HAP-1 (cell line): ENCODE measurements around the gene ANKS1A.
"Not testable (repeated sequence)": the region's sequence is repeated elsewhere in the genome, so short reads cannot be mapped to it uniquely, and the experiment has no call there.

ENCODE experiments used
- DNase-seq, 2 experiments: peaks; one replicate each; pipeline ENCODE4 v3.0.0-alpha.2; 2016 to 2020; ENCODE audit warnings: low spot score in 2 of 2
- H3K27me3 ChIP-seq: fragments of 250-450 bp; sonication (Bioruptor Pico); 2 replicates; pipeline ENCODE4 v1.5.1; 2020; ENCODE audit warnings: low read depth, mild to moderate bottlenecking, moderate library complexity
- H3K36me3 ChIP-seq: fragments of 250-450 bp; sonication (Bioruptor Pico); replicated peaks from 2 replicates; pipeline ENCODE4 v1.5.1; 2020; ENCODE audit warnings: mild to moderate bottlenecking
- H3K4me1 ChIP-seq: fragments of 250-450 bp; sonication (Bioruptor Pico); 2 replicates; pipeline ENCODE4 v1.5.1; 2020; ENCODE audit warnings: mild to moderate bottlenecking
- H3K4me3 ChIP-seq: fragments of 250-450 bp; sonication (Bioruptor Pico); 2 replicates; pipeline ENCODE4 v1.5.1; 2020; ENCODE audit warnings: mild to moderate bottlenecking, moderate library complexity
- H3K9me3 ChIP-seq: fragments of 250-450 bp; sonication (Bioruptor Pico); 2 replicates; pipeline ENCODE4 v1.5.1; 2020; ENCODE audit warnings: mild to moderate bottlenecking, moderate library complexity
- in situ Hi-C: fragments of 300-500 bp; cut with MboI; formaldehyde crosslinking; loops from 3 replicates; pipeline ENCODE4 v1.14.3; 2020; ENCODE audit warnings: low sequenced_read_pairs, inconsistent platforms, mixed read lengths

The ANKS1A gene

GRCh38 chr6:35093118-35093445, 204.0 kb downstream of the ANKS1A start:
- DNase-seq, result no peak
- no peak overlapping the region for H3K4me3 ChIP-seq
- H3K27me3 ChIP-seq, result no peaks in the 10 kb centered on the region
- H3K4me1 ChIP-seq, result peaks cover 46% of the 10 kb centered on the region
- H3K9me3 ChIP-seq, result no peaks in the 10 kb centered on the region
- in situ Hi-C loops, result no loop called here
- H3K36me3 ChIP-seq, result peaks cover 12% of the 10 kb centered on the region

GRCh38 chr6:35093783-35094182, 204.7 kb downstream of the ANKS1A start:
- peaks cover 9% of the 10 kb centered on the region for H3K36me3 ChIP-seq
- DNase-seq, result no peak
- H3K4me1 ChIP-seq, result peaks cover 49% of the 10 kb centered on the region
- in situ Hi-C loops, result no loop called here
- H3K9me3 ChIP-seq, result no peaks in the 10 kb centered on the region
- no peaks in the 10 kb centered on the region for H3K27me3 ChIP-seq
- H3K4me3 ChIP-seq, result no peak overlapping the region

- Histone ChIP-seq H3K4me3 (no peak overlapping the region), H3K9me3 (no peaks in the 10 kb centered on the region), H3K36me3 (peaks cover 5% of the 10 kb centered on the region; the same call in 1 of the 2 replicates), H3K4me1 (peaks cover 49% of the 10 kb centered on the region), H3K27me3 (no peaks in the 10 kb centered on the region)
- DNase-seq, result no peak
- in situ Hi-C loops, result no loop called here
These were observed 205.1 kb downstream of the ANKS1A start for GRCh38 chr6:35094183-35094582.

- Histone ChIP-seq H3K4me1 (peaks cover 49% of the 10 kb centered on the region), H3K27me3 (no peaks in the 10 kb centered on the region), H3K9me3 (no peaks in the 10 kb centered on the region), H3K4me3 (no peak overlapping the region), H3K36me3 (no peaks in the 10 kb centered on the region)
- in situ Hi-C loops, result no loop called here
- peak; percentile 77 to 98 for DNase-seq
These were observed 207.2 kb downstream of the ANKS1A start for GRCh38 chr6:35096129-35096862.

- Histone ChIP-seq H3K9me3 (no peaks in the 10 kb centered on the region), H3K36me3 (no peaks in the 10 kb centered on the region), H3K27me3 (no peaks in the 10 kb centered on the region), H3K4me3 (no peak overlapping the region), H3K4me1 (peaks cover 48% of the 10 kb centered on the region)
- in situ Hi-C loops, result no loop called here
- DNase-seq, result no peak
These were observed 210.1 kb downstream of the ANKS1A start for GRCh38 chr6:35099116-35099515.

- H3K4me1 ChIP-seq, result peaks cover 12% of the 10 kb centered on the region
- H3K4me3 ChIP-seq, result no peak overlapping the region
- peaks cover 8% of the 10 kb centered on the region for H3K9me3 ChIP-seq
- no peaks in the 10 kb centered on the region for H3K36me3 ChIP-seq
- DNase-seq, result no peak
- in situ Hi-C loops, result no loop called here
- H3K27me3 ChIP-seq, result no peaks in the 10 kb centered on the region
These were observed 216.0 kb downstream of the ANKS1A start for GRCh38 chr6:35105078-35105477.

GRCh38 chr6:35106061-35106460, 217.0 kb downstream of the ANKS1A start:
- H3K4me3 ChIP-seq, DNase-seq, H3K9me3 ChIP-seq, H3K27me3 ChIP-seq, in situ Hi-C loops, H3K36me3 ChIP-seq: not testable (repeated sequence)
- peaks cover 12% of the 10 kb centered on the region for H3K4me1 ChIP-seq

- peaks cover 11% of the 10 kb centered on the region for H3K9me3 ChIP-seq
- DNase-seq, H3K36me3 ChIP-seq, H3K27me3 ChIP-seq, H3K4me3 ChIP-seq, in situ Hi-C loops: not testable (repeated sequence)
- H3K4me1 ChIP-seq, result peaks cover 12% of the 10 kb centered on the region
These were observed 218.2 kb downstream of the ANKS1A start for GRCh38 chr6:35107208-35107607.

- in situ Hi-C loops, H3K4me3 ChIP-seq, H3K27me3 ChIP-seq, H3K36me3 ChIP-seq, H3K4me1 ChIP-seq, DNase-seq: not testable (repeated sequence)
- peaks cover 14% of the 10 kb centered on the region for H3K9me3 ChIP-seq
These were observed 218.7 kb downstream of the ANKS1A start for GRCh38 chr6:35107761-35108160.

- in situ Hi-C loops, result no loop called here
- Histone ChIP-seq H3K4me3 (no peak overlapping the region), H3K27me3 (no peaks in the 10 kb centered on the region), H3K9me3 (peaks cover 14% of the 10 kb centered on the region), H3K4me1 (no peaks in the 10 kb centered on the region; the same call in 1 of the 2 replicates), H3K36me3 (no peaks in the 10 kb centered on the region)
- DNase-seq, result no peak
These were observed 219.3 kb downstream of the ANKS1A start for GRCh38 chr6:35108309-35108885.

GRCh38 chr6:35120746-35121145, 231.7 kb downstream of the ANKS1A start:
- DNase-seq, result no peak
- in situ Hi-C loops, result no loop called here
- H3K4me3 ChIP-seq, result no peak overlapping the region
- no peaks in the 10 kb centered on the region for H3K9me3 ChIP-seq
- no peaks in the 10 kb centered on the region for H3K36me3 ChIP-seq
- H3K27me3 ChIP-seq, result no peaks in the 10 kb centered on the region
- no peaks in the 10 kb centered on the region for H3K4me1 ChIP-seq

GRCh38 chr6:35124356-35124755, 235.3 kb downstream of the ANKS1A start:
- Histone ChIP-seq H3K4me3 (no peak overlapping the region), H3K27me3 (no peaks in the 10 kb centered on the region), H3K4me1 (no peaks in the 10 kb centered on the region), H3K36me3 (no peaks in the 10 kb centered on the region), H3K9me3 (no peaks in the 10 kb centered on the region)
- DNase-seq, result no peak
- in situ Hi-C loops, result no loop called here

- in situ Hi-C loops, result no loop called here
- H3K4me1 ChIP-seq, result no peaks in the 10 kb centered on the region
- no peak overlapping the region for H3K4me3 ChIP-seq
- DNase-seq, result no peak
- no peaks in the 10 kb centered on the region for H3K36me3 ChIP-seq
- H3K9me3 ChIP-seq, result no peaks in the 10 kb centered on the region
- no peaks in the 10 kb centered on the region for H3K27me3 ChIP-seq
These were observed 239.0 kb downstream of the ANKS1A start for GRCh38 chr6:35128042-35128441.

GRCh38 chr6:35128496-35128895, 239.4 kb downstream of the ANKS1A start:
- Histone ChIP-seq H3K9me3 (no peaks in the 10 kb centered on the region), H3K4me1 (no peaks in the 10 kb centered on the region), H3K27me3 (no peaks in the 10 kb centered on the region), H3K36me3 (no peaks in the 10 kb centered on the region), H3K4me3 (no peak overlapping the region)
- DNase-seq, result no peak
- in situ Hi-C loops, result no loop called here

- H3K36me3 ChIP-seq, result no peaks in the 10 kb centered on the region
- H3K4me1 ChIP-seq, result peaks cover 12% of the 10 kb centered on the region
- no peaks in the 10 kb centered on the region for H3K27me3 ChIP-seq
- no peaks in the 10 kb centered on the region for H3K9me3 ChIP-seq
- H3K4me3 ChIP-seq, result no peak overlapping the region
- no peak for DNase-seq
- in situ Hi-C loops, result no loop called here
These were observed 247.1 kb downstream of the ANKS1A start for GRCh38 chr6:35136185-35136584.
